22Rv1 (cell line): Measurements from ENCODE around the gene MIEF1.

Experiments used
- H3K27ac ChIP-seq: fragments of 450-650 bp; 2 replicates; pipeline ENCODE4 v1.5.1; 2017
- CTCF ChIP-seq: fragments of 450-650 bp; IDR thresholded peaks from 2 replicates; pipeline ENCODE4 v1.5.1; 2017; ENCODE audit warnings: mild to moderate bottlenecking
- ZFX ChIP-seq: fragments of 450-650 bp; IDR thresholded peaks from 2 replicates; pipeline ENCODE4 v1.6.1; 2017; ENCODE audit warnings: antibody characterized with exemption, borderline replicate concordance

The MIEF1 gene

GRCh38 chr22:39458444-39459083, 43.5 kb upstream of the MIEF1 start:
- TF ChIP-seq ZFX (no peak), CTCF (no peak)
- no peak overlapping the region for H3K27ac ChIP-seq

- TF ChIP-seq CTCF = no peak
- no peak for TF ChIP-seq ZFX
- H3K27ac ChIP-seq = no peak overlapping the region
These were observed 42.4 kb upstream of the MIEF1 start for GRCh38 chr22:39459681-39460080.

GRCh38 chr22:39462443-39463221, 39.5 kb upstream of the MIEF1 start:
- TF ChIP-seq CTCF = no peak
- TF ChIP-seq ZFX = no peak
- H3K27ac ChIP-seq = no peak overlapping the region

GRCh38 chr22:39463277-39463676, 38.8 kb upstream of the MIEF1 start:
- H3K27ac ChIP-seq = no peak overlapping the region
- no peak for TF ChIP-seq ZFX
- TF ChIP-seq CTCF = no peak

- H3K27ac ChIP-seq = no peak overlapping the region
- TF ChIP-seq ZFX (no peak), CTCF (no peak)
These were observed 38.1 kb upstream of the MIEF1 start for GRCh38 chr22:39463931-39464390.

GRCh38 chr22:39466228-39467006, 35.7 kb upstream of the MIEF1 start:
- H3K27ac ChIP-seq = no peak overlapping the region
- no peak for TF ChIP-seq CTCF
- TF ChIP-seq ZFX = no peak
